Endothelial cell of umbilical vein (primary cell): ENCODE data around the gene ZNF600. TPM values are rescaled to one million over a fixed set of nuclear protein-coding genes. Genes with fewer than 3 reads are reported as not detected.

Source experiments
- BruUV-seq: library from RNA; stranded (reverse); fragments of 400-500 nt; replicated peaks from 2 replicates; lab custom pipeline; 2021; lab: Mats Ljungman, UMichigan
- CTCF ChIA-PET: fragments of 300-600, 350-600 bp; sonication (Branson Sonifier 250); formaldehyde crosslinking; loops from one replicate; lab custom pipeline; 2021; ENCODE audit warnings: antibody characterized with exemption, inconsistent platforms; lab: Charles Lee
- POLR2A ChIA-PET: fragments of 300-600, 350-600 bp; sonication (Branson Sonifier 250); formaldehyde crosslinking; loops from one replicate; lab custom pipeline; 2021; ENCODE audit warnings: antibody characterized with exemption, inconsistent platforms; lab: Charles Lee
- DNase-seq: peaks from one replicate; pipeline ENCODE4 v3.0.0-alpha.2; 2011; ENCODE audit warnings: low read depth, low spot score
- FAIRE-seq: peaks from 2 replicates; lab custom pipeline; 2011; peaks lifted over from hg19 to GRCh38; lab: Jason Lieb, UNC
- H2AFZ ChIP-seq: 2 replicates; pipeline ENCODE4 v1.6.0; 2012; ENCODE audit warnings: low read depth, low read length, control low read depth, inconsistent platforms
- H3K27ac ChIP-seq: 2 replicates; pipeline ENCODE4 v1.5.1; 2011; ENCODE audit warnings: low read depth, mild to moderate bottlenecking, control low read depth, low read length, moderate library complexity; ENCODE audit not compliant: insufficient read depth
- H3K27me3 ChIP-seq, 2 experiments: 2 replicates each; pipeline versions ENCODE4 v1.6.0 to v1.6.1; 2011; ENCODE audit warnings: low read length in 2 of 2, mixed read lengths in 1 of 2; ENCODE audit not compliant: control insufficient read depth in 2 of 2, insufficient read depth in 2 of 2
- H3K36me3 ChIP-seq, 2 experiments: 2 replicates in 1 of 2; 3 replicates in 1 of 2; pipeline ENCODE4 v1.5.1; 2011; ENCODE audit warnings: low read length in 2 of 2, mild to moderate bottlenecking in 1 of 2, moderate library complexity in 1 of 2; ENCODE audit not compliant: control insufficient read depth in 2 of 2, insufficient read depth in 2 of 2; ENCODE audit errors: extremely low read depth in 1 of 2
- H3K4me1 ChIP-seq: 3 replicates; pipeline ENCODE4 v1.5.1; 2011; ENCODE audit warnings: mild to moderate bottlenecking, low read length; ENCODE audit not compliant: control insufficient read depth, insufficient read depth; ENCODE audit errors: extremely low read depth
- H3K4me2 ChIP-seq: 2 replicates; pipeline ENCODE4 v1.6.1; 2011; ENCODE audit warnings: low read length, control low read depth, mixed read lengths; ENCODE audit not compliant: insufficient read depth
- H3K4me3 ChIP-seq, 3 experiments: fragments of 200-600 bp in 1 of 3; sonication (generic), shearing (Covaris generic) in 1 of 3; replicated peaks in 1 of 3; 2 replicates each; pipeline ENCODE4 v1.5.1; 2011 to 2016; ENCODE audit warnings: control low read depth in 3 of 3, low read length in 3 of 3, mild to moderate bottlenecking in 2 of 3, inconsistent platforms in 1 of 3, low read depth in 1 of 3, moderate library complexity in 1 of 3; ENCODE audit not compliant: insufficient read depth in 1 of 3
- H3K79me2 ChIP-seq: 2 replicates; pipeline ENCODE4 v1.6.0; 2012; ENCODE audit warnings: low read length, inconsistent platforms; ENCODE audit not compliant: control insufficient read depth, insufficient read depth
- H3K9ac ChIP-seq: replicated peaks from 2 replicates; pipeline ENCODE3; 2011; ENCODE audit warnings: low read length, control low read depth; ENCODE audit not compliant: insufficient read depth; ENCODE audit errors: extremely low read depth
- H3K9me1 ChIP-seq: replicated peaks from 3 replicates; pipeline ENCODE4 v1.6.0; 2011; ENCODE audit warnings: mild to moderate bottlenecking, low read length; ENCODE audit not compliant: control insufficient read depth, insufficient read depth; ENCODE audit errors: extremely low read depth
- H3K9me3 ChIP-seq: replicated peaks from 2 replicates; pipeline ENCODE4 v1.5.1; 2012; ENCODE audit warnings: low read length, inconsistent platforms; ENCODE audit not compliant: control insufficient read depth, insufficient read depth
- H4K20me1 ChIP-seq: replicated peaks from 2 replicates; pipeline ENCODE3; 2011; ENCODE audit warnings: mild to moderate bottlenecking, low read length; ENCODE audit not compliant: control insufficient read depth, insufficient read depth; ENCODE audit errors: extremely low read depth
- EZH2 ChIP-seq: IDR thresholded peaks from 2 replicates; pipeline ENCODE4 v1.6.1; 2012; ENCODE audit warnings: borderline replicate concordance, low read depth, mild to moderate bottlenecking, moderate library complexity, low read length, inconsistent platforms; ENCODE audit not compliant: severe bottlenecking
- FOS ChIP-seq: IDR thresholded peaks from 2 replicates; pipeline ENCODE4 v1.6.1; 2011; ENCODE audit warnings: mild to moderate bottlenecking, low read length, moderate library complexity, borderline replicate concordance; ENCODE audit not compliant: insufficient read depth
- GATA2 ChIP-seq: IDR thresholded peaks from 2 replicates; pipeline ENCODE4 v1.7.0; 2011; ENCODE audit warnings: low read depth, mild to moderate bottlenecking, moderate library complexity, mixed read lengths, low read length; ENCODE audit not compliant: insufficient read length, insufficient read depth
- JUN ChIP-seq: IDR thresholded peaks from 2 replicates; pipeline ENCODE4 v1.6.1; 2011; ENCODE audit warnings: borderline replicate concordance, low read depth; ENCODE audit not compliant: insufficient read length, insufficient read depth
- MAX ChIP-seq: IDR thresholded peaks from 2 replicates; pipeline ENCODE4 v1.6.1; 2011; ENCODE audit not compliant: insufficient read depth, insufficient read length
- MYC ChIP-seq: IDR thresholded peaks from one replicate; pipeline ENCODE4 v1.6.1; 2011; ENCODE audit warnings: mild to moderate bottlenecking, low read depth, low read length
- POLR2A ChIP-seq: IDR thresholded peaks from 2 replicates; pipeline ENCODE4 v1.6.1; 2012; ENCODE audit warnings: low read depth, mild to moderate bottlenecking, control low read depth, low read length
- POLR2AphosphoS5 ChIP-seq: IDR thresholded peaks from 2 replicates; pipeline ENCODE4 v1.6.1; 2012; ENCODE audit warnings: low read depth, mild to moderate bottlenecking, control low read depth, low read length, moderate library complexity; ENCODE audit not compliant: insufficient read depth
- dilution Hi-C: fragments of 300-500 bp; cut with MboI; formaldehyde crosslinking; loops from one replicate; pipeline ENCODE4 v1.15.0; 2019; ENCODE audit warnings: low sequenced_read_pairs; ENCODE audit not compliant: extremely low pct_ligation_motif_present
- intact Hi-C: fragments of 100-400 bp; cut with micrococcal nuclease; formaldehyde crosslinking; loops from one replicate; pipeline ENCODE4 v1.10.0; 2022
- polyA plus RNA-seq, 4 experiments: library from polyadenylated mRNA; depleted of rRNA in 3 of 4; stranded (reverse) in 3 of 4; unstranded in 1 of 4; fragments of >200 nt; gene quantifications; 2 replicates each; pipeline versions ENCODE4 v1.2.1 to v1.2.3, GENCODE V29; 2011 to 2012; ENCODE audit warnings: missing spikeins in 1 of 4
- total RNA-seq: library from RNA; stranded (reverse); gene quantifications from 2 replicates; pipeline ENCODE4 v1.2.3, GENCODE V29; 2021
- TF ChIP-seq, protein P1 (sequence below), 2 donors: IDR thresholded peaks; 1 replicate in 1 of 2; 2 replicates in 1 of 2; pipeline ENCODE4 v1.5.1; 2011; ENCODE audit warnings: low read length in 2 of 2, mild to moderate bottlenecking in 2 of 2, moderate library complexity in 2 of 2, control low read depth in 1 of 2, inconsistent platforms in 1 of 2, low read depth in 1 of 2; ENCODE audit not compliant: insufficient read depth in 1 of 2; ENCODE audit errors: extremely low read depth in 1 of 2

The ZNF600 gene
- total and polyA plus RNA-seq, 2 donors (not counting 3 experiments of a cell fraction or from before 2014, with no cell fraction given) = 5.2 to 5.8 TPM

- intact Hi-C loops (no loop called here), dilution Hi-C loops (no loop called here)
- no peak overlapping the region for H3K9ac ChIP-seq
- FAIRE-seq (no peak), DNase-seq (no peak)
- H3K9me1 ChIP-seq = no peaks in the 10 kb centered on the region
- no TSS peak for BruUV-seq
- ChIA-PET POLR2A (no interaction called here), CTCF (no interaction called here)
- H3K4me1 ChIP-seq = peaks cover 8% of the 10 kb centered on the region
- TF ChIP-seq EZH2 (no peak), MAX (no peak), GATA2 (no peak), POLR2A (no peak), FOS (no peak), MYC (no peak), POLR2AphosphoS5 (no peak), JUN (no peak)
- TF ChIP-seq, protein P1, sequence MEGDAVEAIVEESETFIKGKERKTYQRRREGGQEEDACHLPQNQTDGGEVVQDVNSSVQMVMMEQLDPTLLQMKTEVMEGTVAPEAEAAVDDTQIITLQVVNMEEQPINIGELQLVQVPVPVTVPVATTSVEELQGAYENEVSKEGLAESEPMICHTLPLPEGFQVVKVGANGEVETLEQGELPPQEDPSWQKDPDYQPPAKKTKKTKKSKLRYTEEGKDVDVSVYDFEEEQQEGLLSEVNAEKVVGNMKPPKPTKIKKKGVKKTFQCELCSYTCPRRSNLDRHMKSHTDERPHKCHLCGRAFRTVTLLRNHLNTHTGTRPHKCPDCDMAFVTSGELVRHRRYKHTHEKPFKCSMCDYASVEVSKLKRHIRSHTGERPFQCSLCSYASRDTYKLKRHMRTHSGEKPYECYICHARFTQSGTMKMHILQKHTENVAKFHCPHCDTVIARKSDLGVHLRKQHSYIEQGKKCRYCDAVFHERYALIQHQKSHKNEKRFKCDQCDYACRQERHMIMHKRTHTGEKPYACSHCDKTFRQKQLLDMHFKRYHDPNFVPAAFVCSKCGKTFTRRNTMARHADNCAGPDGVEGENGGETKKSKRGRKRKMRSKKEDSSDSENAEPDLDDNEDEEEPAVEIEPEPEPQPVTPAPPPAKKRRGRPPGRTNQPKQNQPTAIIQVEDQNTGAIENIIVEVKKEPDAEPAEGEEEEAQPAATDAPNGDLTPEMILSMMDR (IDR thresholded peaks at IDR 0.05; ENCODE audit: extremely low read depth in 1 of 2, insufficient read depth in 1 of 2, low read depth in 1 of 2, low read length in 2 of 2) = no peak
- no peaks in the 10 kb centered on the region for H3K27me3 ChIP-seq
- H3K4me3 ChIP-seq = no peak overlapping the region
- H3K9me3 ChIP-seq = no peaks in the 10 kb centered on the region
- no peaks in the 10 kb centered on the region for H3K79me2 ChIP-seq
- no peaks in the 10 kb centered on the region for H4K20me1 ChIP-seq
- no peak overlapping the region for H3K27ac ChIP-seq
- H3K4me2 ChIP-seq = no peak overlapping the region
- peaks cover 0 to 11% of the 10 kb centered on the region in 2 experiments for H3K36me3 ChIP-seq
- H2AFZ ChIP-seq = no peak overlapping the region
These were observed 61.0 kb downstream of the ZNF600 start for GRCh38 chr19:52725528-52725961.
